GM15510 (cell line): Measurements from ENCODE around the gene PARP9.

ENCODE experiments used
- POLR2A ChIP-seq: IDR thresholded peaks from 3 replicates; pipeline ENCODE4 v1.6.1; 2011; ENCODE audit warnings: borderline replicate concordance; ENCODE audit not compliant: insufficient read length; ENCODE audit errors: extremely low read depth

PARP9 gene

DNA sequence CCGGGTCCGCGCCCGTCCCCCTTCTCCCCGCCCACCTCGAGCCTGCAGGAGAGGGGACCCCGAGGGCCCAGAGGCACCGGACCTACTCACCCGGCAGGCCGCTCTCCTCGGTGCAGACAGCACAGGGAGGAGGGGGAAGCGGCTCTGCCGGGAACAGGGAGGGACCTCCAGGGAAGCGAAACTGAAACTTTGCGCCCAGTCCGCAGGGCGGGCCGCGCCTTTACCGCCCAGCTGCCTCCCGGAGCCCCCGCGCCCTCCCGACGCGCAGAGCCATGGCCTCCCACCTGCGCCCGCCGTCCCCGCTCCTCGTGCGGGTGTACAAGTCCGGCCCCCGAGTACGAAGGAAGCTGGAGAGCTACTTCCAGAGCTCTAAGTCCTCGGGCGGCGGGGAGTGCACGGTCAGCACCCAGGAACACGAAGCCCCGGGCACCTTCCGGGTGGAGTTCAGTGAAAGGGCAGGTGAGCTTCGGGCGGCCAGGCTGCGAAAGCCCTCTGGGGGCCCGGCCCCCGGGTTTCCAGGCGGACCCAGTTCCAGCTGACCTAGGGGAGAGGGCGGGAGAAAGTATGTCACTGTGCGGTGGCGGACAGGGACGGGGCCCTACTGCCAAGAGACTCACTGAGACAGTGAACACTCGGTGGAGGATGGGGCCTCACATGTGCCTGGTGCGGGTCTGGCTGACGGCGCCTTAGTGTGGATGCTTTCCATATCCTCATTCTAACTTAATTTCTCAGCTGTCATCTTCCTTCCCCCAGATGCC lies at the start of gene PARP9, which contains the start of gene DTX3L:
Gene PARP9 (minus strand): TSS at position 146 of the 758 bp plus-strand sequence. CDS start 4,680 bp downstream, outside the sequence.
Gene DTX3L (plus strand): TSS at position 184 of the 758 bp plus-strand sequence. CDS start 89 bp downstream, at position 273.
- peak; percentile 58 for TF ChIP-seq POLR2A

DNA sequence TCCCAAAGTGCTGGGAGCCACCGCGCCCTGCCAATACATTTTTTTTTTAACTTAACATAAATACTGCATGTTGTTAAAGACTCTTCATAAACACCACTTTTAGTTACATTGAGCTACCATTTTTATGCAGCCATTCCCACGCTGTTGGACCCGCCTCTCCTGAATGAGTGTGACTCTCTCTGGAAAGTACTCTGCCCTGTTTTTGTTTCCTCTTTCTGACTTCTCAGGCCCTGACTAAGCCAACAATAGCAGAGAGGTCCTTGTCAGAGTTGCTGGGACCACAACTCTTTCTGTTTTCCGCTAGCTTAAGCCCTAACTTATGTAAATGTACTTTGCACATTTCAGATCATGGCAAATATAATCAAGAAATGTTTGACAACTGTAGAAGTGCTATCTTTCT lies 48.6 kb upstream of the PARP9 start:
- no peak for TF ChIP-seq POLR2A

DNA sequence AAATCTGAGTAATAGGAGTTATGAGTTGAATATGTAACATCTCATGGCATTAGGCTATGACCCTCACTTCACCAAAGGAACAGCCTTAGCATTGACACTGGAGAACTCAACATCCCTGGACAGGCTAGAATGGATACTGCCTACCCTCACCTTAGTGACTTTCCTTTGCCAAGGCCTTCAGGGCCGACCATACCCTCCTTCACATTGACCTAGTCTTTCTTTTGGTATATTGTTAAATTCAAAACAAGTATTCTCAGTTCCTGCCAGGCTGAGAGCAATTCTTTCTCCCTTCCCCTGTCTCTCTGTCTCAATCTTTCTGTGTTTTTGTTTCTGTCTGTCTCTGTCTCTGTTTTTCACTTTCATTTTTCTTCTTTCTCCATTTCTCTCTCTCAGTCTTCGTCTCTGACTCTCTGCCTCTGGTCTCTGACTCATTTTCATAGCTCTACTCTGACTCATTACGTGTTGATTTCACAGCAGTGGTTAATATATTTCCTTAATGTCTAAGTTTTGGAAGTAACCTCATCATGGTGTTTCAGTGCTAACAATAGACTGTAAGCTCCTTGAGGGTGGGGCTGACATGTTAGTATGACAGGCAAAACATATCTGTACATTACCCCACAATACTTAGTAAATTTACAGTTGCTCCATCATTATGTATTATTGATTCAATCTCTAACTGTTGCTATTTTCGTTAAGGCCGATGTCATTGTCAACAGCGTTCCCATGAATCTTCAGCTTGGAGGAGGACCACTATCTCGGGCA lies 45.9 kb upstream of the PARP9 start:
- TF ChIP-seq POLR2A = no peak

DNA sequence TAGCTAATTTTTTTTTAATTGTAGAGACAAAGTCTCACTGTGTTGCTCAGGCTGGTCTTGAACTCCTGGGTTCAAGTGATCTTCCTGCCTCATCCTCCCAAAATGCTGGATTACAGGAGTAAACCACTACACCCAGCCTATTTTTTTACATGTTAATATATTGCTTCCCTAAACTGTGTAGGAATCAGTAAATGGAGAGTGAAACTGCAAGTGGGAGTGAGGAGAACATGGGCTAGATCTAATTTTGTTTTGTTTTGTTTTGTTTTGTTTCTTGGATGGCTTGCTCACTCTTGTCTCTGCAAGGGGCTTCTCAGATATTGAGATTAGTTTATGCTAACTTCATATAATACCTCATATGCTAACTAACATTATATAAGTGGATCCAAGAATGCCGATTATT lies 44.8 kb upstream of the PARP9 start:
- TF ChIP-seq POLR2A = no peak

DNA sequence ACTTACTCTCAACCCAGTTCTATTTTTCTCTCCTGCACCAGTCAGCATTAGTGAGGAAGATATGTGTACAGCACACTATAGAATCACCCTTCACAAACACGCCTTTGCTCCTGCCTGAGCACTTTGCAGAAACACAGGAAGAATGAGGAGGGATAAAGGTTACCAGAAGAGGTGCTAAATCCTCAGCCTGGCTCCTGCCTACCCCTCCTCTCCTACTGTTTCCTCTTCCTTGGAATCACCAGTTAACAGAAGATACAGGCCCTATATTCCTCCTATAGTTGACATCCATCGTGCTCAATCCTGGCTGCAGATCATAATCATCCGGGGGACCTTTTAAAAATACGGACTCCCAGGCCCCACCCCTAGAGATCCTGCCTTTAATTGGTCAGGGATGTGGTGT lies 42.2 kb upstream of the PARP9 start:
- TF ChIP-seq POLR2A = no peak

DNA sequence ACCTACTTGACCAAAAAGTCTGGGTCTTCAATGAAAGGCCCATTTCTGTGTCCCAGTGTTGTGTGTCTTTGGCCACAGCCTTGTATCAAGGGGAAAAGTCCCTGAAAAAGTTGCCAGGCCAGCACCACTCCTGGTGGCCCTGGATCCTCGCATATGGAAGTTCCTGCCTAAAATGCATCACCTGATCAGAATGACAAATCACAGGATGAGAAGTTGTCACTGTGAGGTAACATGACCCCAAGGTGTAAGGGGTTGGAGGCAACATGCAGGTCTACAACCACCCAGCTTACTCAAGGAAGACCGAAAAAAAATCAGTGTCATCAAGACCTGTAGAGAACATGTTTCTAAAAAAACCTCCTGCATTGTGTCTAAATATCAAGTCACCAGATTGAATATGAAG lies 39.0 kb upstream of the PARP9 start:
- TF ChIP-seq POLR2A = no peak

DNA sequence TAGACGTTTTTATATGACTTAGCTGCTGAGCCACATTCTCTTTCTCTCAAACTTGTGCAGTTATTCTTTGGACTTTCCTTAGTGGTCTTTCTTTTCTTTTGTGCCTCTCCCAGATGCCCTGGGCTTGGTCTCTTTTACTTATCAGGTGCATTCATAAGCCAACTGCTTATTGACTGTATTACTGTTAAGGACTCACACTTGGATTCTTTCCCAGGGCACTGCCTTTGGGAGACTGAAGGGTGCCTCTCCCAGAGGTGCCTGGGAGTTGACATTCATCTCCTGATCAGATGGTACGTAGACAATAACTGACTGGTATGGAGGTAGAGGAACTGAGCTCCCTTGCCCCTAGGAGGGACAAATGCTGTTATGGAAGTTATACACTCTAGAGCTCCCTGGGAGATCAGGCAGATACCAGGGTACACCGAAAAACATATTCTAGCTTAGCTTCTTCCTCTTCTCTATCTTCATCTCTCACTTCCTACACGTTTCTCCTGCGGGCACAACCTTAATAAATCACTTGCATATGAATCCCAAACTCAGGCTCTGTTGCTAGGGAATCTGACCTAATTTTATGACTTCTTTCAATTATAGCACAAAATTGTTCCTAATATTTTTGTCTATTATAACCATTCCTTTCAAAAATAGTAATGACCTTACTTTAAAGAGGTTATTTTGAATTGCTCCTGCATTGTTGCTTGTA lies 38.1 kb upstream of the PARP9 start:
- TF ChIP-seq POLR2A = no peak

DNA sequence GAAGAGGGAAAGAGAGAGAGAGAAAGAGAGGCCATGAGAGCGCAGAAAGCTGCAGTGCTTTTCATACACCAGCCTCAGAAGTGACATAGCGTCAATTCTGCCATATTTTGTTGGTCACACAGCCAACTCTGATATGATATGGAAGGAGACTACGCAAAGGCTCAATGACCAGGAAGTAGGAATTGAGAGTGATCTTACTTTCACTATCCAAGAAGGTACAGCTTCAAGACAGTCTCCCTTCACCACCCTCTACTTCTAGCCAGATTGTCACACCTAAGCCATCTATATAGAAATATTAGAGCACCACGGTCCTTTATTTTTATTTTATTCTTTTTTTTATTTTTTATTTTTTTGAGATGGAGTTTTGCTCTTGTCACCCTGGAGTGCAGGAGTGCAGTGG lies 34.5 kb upstream of the PARP9 start:
- TF ChIP-seq POLR2A = no peak

DNA sequence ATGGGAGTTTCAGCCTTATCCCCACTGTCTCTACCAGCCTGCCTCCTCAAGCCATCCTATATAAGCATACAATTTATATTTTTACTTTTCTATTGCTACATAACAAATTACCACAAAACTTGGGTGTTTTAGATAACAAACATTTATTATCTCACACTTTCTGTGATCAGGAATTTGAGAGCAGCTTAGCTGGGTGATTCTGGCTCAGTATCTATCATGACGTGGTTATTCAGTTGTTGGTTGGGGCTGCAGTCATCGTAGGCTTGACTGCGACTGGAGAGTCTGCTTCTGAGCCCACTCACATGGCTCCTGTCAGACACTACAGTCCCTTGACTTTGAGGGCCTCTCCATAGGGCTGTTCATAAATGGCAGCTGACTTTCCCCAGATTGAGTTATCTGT lies 34.1 kb upstream of the PARP9 start:
- TF ChIP-seq POLR2A = no peak

DNA sequence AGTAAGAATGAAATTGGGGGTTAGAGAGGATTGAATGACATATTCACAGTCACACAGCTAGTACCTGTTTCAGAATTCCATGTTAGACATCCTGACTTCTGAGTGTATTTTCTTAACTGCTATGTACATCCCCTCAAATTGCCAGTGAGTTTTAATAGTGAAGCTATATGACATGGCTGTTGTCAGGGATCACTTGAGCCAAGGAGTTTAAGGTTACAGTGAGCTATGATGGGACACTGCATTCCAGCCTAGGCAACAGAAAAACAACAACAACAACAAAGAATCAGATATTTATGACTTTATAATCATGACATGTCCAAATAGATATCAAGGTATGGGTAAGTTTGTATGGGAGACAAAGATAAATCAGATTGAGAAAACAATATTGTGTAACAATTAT lies 29.9 kb upstream of the PARP9 start:
- TF ChIP-seq POLR2A = no peak

DNA sequence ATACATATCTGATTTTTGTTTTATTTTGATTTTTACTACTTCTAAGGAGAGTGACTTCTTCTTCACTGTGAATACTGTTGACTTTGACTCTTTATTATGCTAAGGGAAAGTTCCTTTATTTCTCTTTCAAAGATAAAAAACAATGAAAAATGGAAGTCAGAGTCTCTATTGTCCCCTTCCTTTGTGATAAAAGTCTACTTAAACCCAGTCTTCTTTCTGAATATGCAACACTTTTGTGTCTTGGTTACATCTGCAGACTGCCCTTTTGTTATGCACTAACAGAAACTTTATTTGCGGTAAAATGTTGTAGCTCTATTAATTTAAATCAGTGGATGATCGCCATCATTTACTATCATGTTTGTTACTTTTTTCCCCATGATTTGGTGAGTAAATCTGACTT lies 26.5 kb upstream of the PARP9 start:
- TF ChIP-seq POLR2A = no peak

DNA sequence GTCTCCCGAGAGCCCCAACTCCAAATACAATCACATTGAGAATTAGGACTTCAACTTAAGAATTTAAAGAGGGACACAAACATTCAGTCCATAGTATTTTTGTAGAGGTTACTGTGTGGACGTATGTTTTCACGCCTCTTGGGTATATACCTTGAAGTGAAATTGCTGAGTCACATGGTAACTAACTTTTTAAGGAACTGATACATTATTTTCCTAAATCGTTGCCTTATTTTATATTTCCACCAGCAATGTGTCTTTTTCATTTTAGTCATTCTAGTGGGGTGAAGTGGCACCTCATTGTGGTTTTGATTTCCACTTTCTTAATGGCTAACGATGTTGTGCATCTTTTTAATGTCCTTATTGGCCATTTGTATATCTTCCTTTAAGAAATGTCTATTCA lies 25.2 kb upstream of the PARP9 start:
- no peak for TF ChIP-seq POLR2A

DNA sequence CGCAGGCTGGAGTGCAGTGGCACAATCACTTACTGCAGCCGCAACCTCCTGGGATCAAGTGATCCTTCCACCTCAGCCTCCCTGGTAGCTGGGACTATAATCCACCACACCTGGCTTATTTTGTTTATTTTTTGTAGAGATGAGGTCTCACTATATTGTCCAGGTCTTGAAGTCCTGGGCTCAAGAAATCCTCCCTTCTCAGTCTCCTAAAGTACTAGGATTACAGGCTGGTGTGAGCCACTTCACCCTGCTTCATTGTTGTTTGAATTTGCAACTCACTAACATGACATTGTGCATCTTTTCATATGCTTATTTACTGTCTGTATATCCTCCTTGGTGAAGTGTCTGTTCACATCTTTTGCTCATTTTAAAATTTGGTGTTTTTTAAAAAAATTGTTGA lies 23.5 kb upstream of the PARP9 start:
- no peak for TF ChIP-seq POLR2A

DNA sequence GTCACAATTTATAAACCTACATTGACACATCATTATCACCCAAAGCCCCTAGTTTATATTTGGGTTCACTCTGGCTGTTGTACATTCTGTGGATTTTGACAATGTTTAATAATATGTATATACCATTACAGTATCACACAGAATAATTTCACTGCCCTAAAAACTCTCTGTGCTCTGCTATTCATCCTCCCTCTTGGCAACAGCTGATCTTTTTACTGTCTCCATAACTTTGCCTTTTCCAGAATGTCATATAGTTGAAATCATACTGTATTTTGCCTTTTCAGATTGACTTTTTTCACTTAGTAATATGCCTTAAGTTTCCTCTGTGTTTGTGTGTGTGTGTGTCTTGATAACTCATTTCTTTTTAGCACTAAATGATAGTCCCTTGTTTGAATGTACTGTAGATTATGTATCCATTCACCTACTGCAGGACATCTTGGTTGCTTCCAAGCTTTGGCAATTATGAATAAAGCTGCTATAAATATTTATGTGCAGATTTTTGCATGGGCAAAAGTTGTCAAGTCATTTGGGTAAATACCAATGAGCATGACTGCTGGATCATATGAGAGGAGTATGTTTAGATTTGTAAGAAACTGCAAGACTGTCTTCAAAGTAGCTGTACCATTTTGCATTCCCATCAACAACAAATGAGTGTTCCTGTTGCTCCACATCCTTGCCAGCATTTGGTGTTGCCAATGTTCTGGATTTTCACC lies 22.8 kb upstream of the PARP9 start:
- no peak for TF ChIP-seq POLR2A

DNA sequence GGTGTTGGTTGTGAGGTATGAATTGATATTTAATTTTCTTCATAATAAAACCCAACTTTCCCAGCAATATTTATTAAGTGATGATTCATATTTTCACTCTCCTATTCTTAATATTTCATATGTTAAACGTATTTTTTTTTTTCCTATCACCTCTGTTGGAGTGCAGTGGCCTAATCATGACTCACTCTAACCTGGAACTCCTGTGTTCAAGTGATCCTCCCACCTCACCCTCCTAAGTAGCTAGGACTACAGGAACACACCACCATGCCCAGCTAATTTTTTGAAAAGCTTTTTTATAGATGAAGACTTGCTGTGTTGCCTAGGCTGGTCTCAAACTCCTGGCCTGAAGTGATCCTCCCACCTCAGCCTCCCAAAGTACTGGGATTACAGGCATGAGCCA lies 22.0 kb upstream of the PARP9 start:
- TF ChIP-seq POLR2A = no peak
